HG03039 (cell line): ENCODE measurements around the gene GALNT14.
"Not testable (repeated sequence)": the region's sequence is repeated elsewhere in the genome, so short reads cannot be mapped to it uniquely, and the experiment has no call there.

Experiments used
- ATAC-seq: cut with Tn5 transposase; IDR thresholded peaks from one replicate; pipeline ENCODE4 v1.9.1; 2021; ENCODE audit warnings: mild to moderate bottlenecking, moderate library complexity; ENCODE audit not compliant: unreplicated experiment

The GALNT14 gene, protein sequence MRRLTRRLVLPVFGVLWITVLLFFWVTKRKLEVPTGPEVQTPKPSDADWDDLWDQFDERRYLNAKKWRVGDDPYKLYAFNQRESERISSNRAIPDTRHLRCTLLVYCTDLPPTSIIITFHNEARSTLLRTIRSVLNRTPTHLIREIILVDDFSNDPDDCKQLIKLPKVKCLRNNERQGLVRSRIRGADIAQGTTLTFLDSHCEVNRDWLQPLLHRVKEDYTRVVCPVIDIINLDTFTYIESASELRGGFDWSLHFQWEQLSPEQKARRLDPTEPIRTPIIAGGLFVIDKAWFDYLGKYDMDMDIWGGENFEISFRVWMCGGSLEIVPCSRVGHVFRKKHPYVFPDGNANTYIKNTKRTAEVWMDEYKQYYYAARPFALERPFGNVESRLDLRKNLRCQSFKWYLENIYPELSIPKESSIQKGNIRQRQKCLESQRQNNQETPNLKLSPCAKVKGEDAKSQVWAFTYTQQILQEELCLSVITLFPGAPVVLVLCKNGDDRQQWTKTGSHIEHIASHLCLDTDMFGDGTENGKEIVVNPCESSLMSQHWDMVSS

DNA sequence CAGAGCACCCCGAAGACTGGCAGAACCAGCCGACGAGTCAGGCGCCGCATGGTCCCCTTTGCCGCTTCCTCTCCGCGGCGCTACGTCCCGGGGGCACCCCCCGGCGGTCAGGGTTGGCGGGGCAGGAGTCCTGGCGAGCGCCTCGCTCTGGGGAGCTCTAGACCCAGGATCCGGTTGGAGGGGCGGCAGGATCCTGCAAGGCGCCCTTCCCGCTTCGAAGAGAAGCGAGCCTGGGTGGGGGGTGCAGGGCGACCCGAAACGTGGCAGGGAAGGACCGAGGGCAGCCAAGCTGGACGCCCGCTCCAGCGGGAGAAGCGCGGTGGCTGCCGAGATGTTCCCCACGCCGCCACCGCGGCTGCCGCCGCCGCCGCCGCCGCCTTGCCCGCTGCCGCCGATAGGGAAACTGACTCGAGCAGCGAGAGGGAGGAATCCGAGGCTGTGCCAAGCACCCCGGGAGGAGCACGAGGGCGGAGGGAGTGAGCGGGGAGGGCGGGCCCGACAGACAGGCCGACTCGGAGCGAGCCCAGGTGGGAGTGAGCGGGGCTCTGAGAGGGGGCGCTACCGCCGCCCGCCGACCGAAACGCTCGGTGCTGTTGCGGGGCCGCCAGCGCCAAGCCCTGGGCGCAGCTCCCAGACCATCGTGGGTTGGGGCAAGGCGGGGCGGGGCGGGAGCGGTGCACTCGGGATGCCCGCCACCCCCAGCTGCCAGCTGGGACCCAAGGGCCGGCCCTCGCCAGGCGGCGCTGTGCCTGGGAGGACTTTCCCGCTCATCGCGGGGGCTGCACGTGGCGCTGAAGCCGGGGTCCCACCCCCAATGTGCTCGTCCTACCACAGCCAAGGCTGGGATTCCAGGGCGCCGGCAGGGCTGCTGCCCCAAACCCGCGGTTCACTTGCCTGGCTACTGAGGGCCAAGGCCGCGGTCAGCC is at the start of gene GALNT14:
GALNT14 (minus strand) TSS at position 404 of the 926 bp plus-strand sequence; CDS start at position 50, 354 bp downstream.
- ATAC-seq = no peak

GRCh38 chr2:31187166-31187565 is 48.9 kb upstream of the GALNT14 start:
- ATAC-seq = no peak

DNA sequence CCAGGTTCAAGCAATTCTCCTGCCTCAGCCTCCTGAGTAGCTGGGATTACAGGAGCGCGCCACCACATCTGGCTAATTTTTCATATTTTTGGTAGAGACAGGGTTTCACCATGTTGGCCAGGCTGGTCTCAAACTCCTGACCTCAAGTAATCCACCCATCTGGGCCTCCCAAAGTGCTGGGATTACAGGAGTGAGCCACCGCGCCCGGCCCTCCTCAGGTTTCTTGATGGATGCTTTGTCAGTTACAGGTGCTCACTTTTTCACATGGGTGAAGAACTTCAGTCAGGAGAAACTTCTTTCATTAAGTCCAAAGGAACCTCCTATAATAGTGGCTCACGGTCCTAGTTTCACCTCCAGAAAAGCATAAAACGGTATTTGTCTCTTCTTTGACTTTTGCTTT is 45.7 kb upstream of the GALNT14 start:
- not testable (repeated sequence) for ATAC-seq

GRCh38 chr2:31176742-31177141 is 38.5 kb upstream of the GALNT14 start:
- ATAC-seq = no peak

DNA sequence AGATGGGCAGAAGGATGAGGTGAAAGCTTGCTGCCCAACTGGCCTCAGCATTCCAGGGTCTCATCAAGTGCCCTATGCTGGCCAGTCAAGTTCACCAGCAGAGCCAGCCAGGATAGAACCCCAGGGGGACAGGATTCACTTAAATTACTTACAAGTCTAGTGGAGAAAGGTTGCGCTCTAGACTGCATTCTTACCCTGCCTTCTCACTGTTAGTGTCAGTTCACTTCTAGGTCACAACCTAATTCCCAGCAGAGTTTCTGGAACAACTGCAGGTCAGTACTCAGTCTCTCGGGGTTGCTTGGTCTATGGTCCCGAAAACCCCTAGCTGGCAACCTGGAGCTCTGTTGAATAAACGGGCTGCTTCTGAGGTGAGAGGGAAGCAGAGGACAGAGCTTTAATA is 32.9 kb upstream of the GALNT14 start:
- ATAC-seq = no peak

DNA sequence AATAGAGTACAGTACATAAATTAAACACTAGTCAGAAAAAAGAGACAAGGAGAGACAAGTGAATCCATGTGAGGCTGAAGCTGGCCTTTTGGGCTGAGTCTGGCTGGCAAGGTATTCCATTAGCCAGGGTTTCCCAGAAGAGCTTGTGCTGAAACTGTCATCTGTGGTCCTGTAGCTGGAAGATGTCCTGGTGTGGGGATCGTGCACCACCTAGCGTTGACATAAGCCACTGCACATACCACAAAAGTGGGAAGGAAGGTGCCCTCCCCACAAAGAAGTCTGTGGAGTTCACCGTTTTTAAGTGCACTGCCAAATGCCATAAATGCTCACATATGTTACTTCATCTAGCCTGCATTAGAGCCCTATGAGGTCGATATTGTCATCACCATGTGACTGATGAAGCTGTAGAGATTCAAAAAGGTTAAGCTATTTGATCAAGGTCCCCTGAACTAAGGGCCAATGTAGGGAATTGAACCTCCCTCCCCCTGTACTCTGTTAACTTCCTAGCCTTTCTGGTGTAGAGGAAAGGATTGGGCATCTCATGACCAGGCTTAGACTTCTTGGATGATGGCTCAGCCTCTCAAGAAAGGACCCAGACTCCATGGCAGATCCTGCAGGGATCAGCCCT is 31.9 kb upstream of the GALNT14 start:
- ATAC-seq = peak; percentile 73

- ATAC-seq = no peak
Observed at GRCh38 chr2:31168291-31168690, 30.1 kb upstream of the GALNT14 start.

DNA sequence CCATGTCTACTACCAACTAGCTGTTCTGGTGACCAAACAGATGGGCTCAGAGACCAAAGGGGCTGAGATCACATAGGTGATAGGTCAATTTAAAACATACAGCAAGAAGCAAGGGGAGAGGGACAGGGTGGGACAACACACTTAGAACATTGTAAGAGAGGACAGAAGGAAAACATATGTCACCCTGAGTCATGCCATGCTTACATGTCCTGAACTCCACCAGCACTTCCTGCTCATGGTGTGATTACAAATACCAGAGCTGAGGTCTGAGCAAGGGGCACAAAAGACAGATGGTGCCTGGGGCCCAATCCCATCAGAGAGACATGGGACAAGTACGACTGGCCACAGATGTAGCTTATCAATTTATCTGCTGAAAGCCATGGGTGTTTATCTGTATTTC is 28.7 kb upstream of the GALNT14 start:
- ATAC-seq = no peak

- ATAC-seq = no peak
Observed at GRCh38 chr2:31163011-31163539, 24.8 kb upstream of the GALNT14 start.

DNA sequence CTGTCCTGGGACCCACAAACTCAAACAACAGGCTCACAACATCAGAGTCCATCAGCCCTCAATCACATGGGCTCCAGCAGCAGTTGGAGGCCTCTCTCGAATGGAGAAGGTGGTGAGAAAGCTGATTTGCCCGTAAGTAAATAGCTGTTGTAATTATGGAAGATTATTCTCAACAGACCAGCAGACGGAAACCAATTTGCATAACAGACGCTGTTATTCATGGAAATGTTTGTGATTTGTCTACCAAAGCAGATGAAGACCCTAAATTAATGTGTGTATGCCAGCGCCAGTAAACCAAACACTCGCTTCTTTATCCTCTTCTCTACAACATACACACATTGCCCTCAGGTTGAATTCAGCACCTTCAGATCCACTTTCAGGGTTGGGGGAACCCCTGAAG is 23.4 kb upstream of the GALNT14 start:
- ATAC-seq = no peak

DNA sequence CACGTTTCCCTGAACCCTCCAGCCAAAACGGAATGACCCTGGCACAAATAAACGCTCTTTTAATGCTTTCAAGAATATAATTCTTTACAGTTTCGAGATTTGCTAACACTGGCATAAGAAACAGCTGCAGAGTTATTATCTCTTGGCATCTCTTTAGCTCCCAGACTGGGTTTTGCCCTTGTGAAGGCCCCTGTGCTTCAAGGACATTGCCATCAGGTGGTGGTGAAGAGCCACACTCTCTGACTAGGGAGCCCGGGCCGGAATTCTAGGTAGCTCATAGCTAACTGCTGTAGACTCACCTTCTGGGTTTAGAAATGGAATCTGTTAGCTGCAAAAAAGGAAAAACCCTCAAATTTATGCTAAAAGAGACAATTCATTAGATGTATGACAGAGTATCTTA is 13.3 kb upstream of the GALNT14 start:
- no peak for ATAC-seq

DNA sequence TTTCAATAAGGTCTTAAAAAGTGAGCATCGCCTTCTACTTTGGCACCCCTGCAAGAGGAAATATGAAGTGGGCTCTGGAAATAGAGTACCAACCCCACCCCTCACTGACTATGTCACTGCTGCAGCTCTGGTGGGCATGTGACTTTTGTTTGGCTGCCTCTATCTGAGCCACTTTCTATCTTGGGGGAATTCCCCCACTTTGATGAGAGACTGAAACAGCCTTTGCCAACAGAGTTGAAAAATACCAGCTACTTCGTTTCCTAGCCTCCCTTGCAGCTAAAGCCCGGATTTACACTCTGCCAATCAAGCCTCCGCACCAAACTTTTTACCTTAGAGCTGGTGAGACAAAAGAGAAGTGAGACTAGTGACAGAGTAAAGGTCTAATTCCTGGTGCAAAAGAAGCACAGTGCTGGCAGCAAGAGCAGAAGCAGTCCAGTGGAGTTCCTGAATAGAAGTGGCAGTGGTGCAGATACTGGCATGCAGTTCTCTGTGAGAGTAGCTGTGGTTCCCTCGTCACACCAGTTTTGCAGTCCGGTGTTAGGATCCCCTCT is 12.0 kb upstream of the GALNT14 start:
- no peak for ATAC-seq

- no peak for ATAC-seq
Observed at GRCh38 chr2:31148514-31148913, 10.3 kb upstream of the GALNT14 start.

GRCh38 chr2:31147645-31148044 is 9.4 kb upstream of the GALNT14 start:
- ATAC-seq = no peak

DNA sequence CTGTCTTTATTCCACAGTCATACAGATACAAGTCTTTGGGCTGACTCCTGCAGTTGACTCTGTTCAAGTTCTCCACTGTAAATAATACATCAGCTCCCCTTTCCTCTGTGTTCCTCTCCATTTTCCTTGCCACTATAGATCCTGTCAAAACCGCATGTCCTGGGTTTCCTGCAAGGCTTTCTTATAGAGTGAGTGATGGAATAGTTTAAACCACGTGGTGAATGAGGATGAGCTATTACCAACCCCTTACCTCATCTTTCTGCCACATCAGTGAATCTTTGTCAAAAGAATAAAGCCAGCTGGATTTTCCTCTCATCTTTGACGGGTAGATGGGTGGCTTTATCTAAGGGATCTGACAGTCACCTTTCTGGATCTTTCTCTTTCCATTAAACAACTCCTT is 3.9 kb upstream of the GALNT14 start:
- ATAC-seq = no peak

GRCh38 chr2:31141443-31142085 is 3.3 kb upstream of the GALNT14 start:
- ATAC-seq = no peak

DNA sequence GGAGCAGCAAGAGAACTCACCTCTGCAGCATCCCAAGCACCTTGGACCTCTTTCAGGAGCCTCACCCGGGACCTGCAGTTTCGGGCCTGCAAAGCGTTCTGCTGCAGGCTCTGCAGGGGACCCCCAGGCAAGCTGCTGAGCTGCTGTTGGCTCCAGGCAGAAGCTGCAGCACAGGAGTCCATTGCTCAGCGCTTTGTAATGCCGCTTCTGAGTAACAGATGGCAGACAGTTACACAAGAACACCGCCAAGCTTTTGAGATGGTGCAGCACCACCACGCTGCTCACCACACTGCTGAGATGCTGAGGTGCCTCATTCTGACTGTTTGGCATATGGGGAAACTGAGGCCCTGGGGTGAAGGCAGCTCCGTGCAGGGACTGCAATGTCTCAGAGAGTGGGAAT is 1.9 kb upstream of the GALNT14 start:
- no peak for ATAC-seq

GRCh38 chr2:31139671-31140070 is 1.4 kb upstream of the GALNT14 start:
- ATAC-seq = no peak

GRCh38 chr2:31137211-31138036 is 816 bp downstream of the GALNT14 start:
- no peak for ATAC-seq
